ENCODE measurements around the gene LIN52. TPM values are rescaled to one million over a fixed set of nuclear protein-coding genes. Genes with fewer than 3 reads are reported as not detected.

Gene LIN52
- total RNA-seq, 2 donors from 2014 or later: 6.6 to 9.4 TPM

DNA sequence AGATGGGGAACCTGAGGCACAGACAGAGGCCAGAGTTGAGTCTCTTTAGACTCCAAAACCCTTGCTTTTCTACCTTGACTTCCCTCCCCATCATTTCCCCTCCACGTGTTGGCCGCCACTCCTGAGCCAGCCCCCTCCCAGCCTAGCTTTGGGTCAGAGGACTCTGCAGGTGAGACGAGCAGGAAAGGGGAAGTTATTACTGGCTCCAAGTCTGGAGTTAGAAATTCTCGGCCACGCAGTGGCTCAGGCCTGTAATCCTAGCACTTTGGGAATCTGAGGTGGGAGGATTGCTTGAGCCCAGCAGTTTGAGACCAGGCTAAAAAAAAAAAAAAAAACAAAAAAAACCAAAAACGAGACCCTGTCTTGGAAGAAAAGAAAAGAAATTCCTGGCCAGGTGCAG lies 163.3 kb downstream of the LIN52 start:
- intact Hi-C loops (cut with DNase I): loop anchor here in 1 of 2 donors (5.0 kb wide), 1 partner anchor 481 kb away; no protein-coding TSS in a partner anchor
- no peak for DNase-seq (ENCODE audit: low spot score)

GRCh38 chr14:74249433-74250375 lies 164.9 kb downstream of the LIN52 start:
- DNase-seq (ENCODE audit: low spot score): no peak
- intact Hi-C loops (cut with DNase I): loop anchor here in 1 of 2 donors (5.0 kb wide), 2 partner anchors 137 to 482 kb away; no protein-coding TSS in a partner anchor

Other genes starting within 250 kb of the LIN52 start
- gene PTGR2, start 233.1 kb upstream of the LIN52 start, total RNA-seq: 1 to 10 TPM; 5.6 to 9.2 TPM
- gene ZNF410, start 198.1 kb upstream of the LIN52 start, total RNA-seq: 10 to 100 TPM; 38.6 to 39.2 TPM
- 1 to 10 TPM; 4.5 to 4.9 TPM for gene FAM161B, start 134.9 kb upstream of the LIN52 start, total RNA-seq
- gene COQ6, start 134.7 kb upstream of the LIN52 start, total RNA-seq: 10 to 100 TPM; 13.8 to 14.7 TPM
- 10 to 100 TPM; 10.6 to 12.2 TPM for gene ENTPD5, start 65.7 kb upstream of the LIN52 start, total RNA-seq
- gene BBOF1, start 65.6 kb upstream of the LIN52 start, total RNA-seq: 1 to 10 TPM; 6.8 to 7.2 TPM
- gene ALDH6A1, start 503 bp upstream of the LIN52 start, total RNA-seq: 10 to 100 TPM; 11.9 to 23.2 TPM
- gene VSX2, start 154.5 kb downstream of the LIN52 start, total RNA-seq: not detected
- gene ABCD4, start 218.0 kb downstream of the LIN52 start, total RNA-seq: 10 to 100 TPM; 29.4 to 35.6 TPM

Data from posterior vena cava (tissue), 2 donors.